CD4-positive, alpha-beta T cell treated with Interleukin-2 at 100 ng/mL for 4 hours (primary cell): Measurements from ENCODE around the gene FBXW11.
"Not testable (repeated sequence)": the region's sequence is repeated elsewhere in the genome, so short reads cannot be mapped to it uniquely, and the experiment has no call there.

Experiments used
- DNase-seq: peaks from one replicate; pipeline ENCODE4 v3.0.0-alpha.2; 2020; ENCODE audit warnings: low spot score

Gene FBXW11

GRCh38 chr5:171953860-171954701, 52.4 kb downstream of the FBXW11 start:
- no peak for DNase-seq

GRCh38 chr5:171952021-171952420, 54.4 kb downstream of the FBXW11 start:
- DNase-seq: no peak

GRCh38 chr5:171951218-171951617, 55.2 kb downstream of the FBXW11 start:
- DNase-seq: no peak

- no peak for DNase-seq
These were observed 60.2 kb downstream of the FBXW11 start for GRCh38 chr5:171946000-171946781.

GRCh38 chr5:171945476-171945875, 61.0 kb downstream of the FBXW11 start:
- no peak for DNase-seq

- no peak for DNase-seq
These were observed 61.4 kb downstream of the FBXW11 start for GRCh38 chr5:171945066-171945465.

GRCh38 chr5:171942112-171942516, 64.3 kb downstream of the FBXW11 start:
- DNase-seq: not testable (repeated sequence)

GRCh38 chr5:171941675-171942074, 64.8 kb downstream of the FBXW11 start:
- not testable (repeated sequence) for DNase-seq

- DNase-seq: not testable (repeated sequence)
These were observed 65.2 kb downstream of the FBXW11 start for GRCh38 chr5:171941275-171941674.

- no peak for DNase-seq
These were observed 66.5 kb downstream of the FBXW11 start for GRCh38 chr5:171939951-171940350.

- no peak for DNase-seq
These were observed 68.1 kb downstream of the FBXW11 start for GRCh38 chr5:171938358-171938757.

- DNase-seq: no peak
These were observed 69.1 kb downstream of the FBXW11 start for GRCh38 chr5:171937351-171937750.

GRCh38 chr5:171934586-171934985, 71.9 kb downstream of the FBXW11 start:
- no peak for DNase-seq

- no peak for DNase-seq
These were observed 75.3 kb downstream of the FBXW11 start for GRCh38 chr5:171931163-171931562.

GRCh38 chr5:171927345-171927941, 79.0 kb downstream of the FBXW11 start:
- DNase-seq: no peak

GRCh38 chr5:171926311-171926710, 80.1 kb downstream of the FBXW11 start:
- no peak for DNase-seq

- no peak for DNase-seq
These were observed 81.8 kb downstream of the FBXW11 start for GRCh38 chr5:171924493-171925122.

GRCh38 chr5:171920765-171921391, 85.6 kb downstream of the FBXW11 start:
- no peak for DNase-seq

GRCh38 chr5:171915700-171916099, 90.7 kb downstream of the FBXW11 start:
- DNase-seq: not testable (repeated sequence)

- no peak for DNase-seq
These were observed 91.6 kb downstream of the FBXW11 start for GRCh38 chr5:171914726-171915338.

GRCh38 chr5:171913987-171914273, 92.5 kb downstream of the FBXW11 start:
- DNase-seq: no peak

GRCh38 chr5:171911152-171911551, 95.3 kb downstream of the FBXW11 start:
- DNase-seq: no peak
